ENCODE results near the gene ALLC. TPM values are rescaled to one million over a fixed set of nuclear protein-coding genes. Genes with fewer than 3 reads are reported as not detected.

ALLC gene
- total RNA-seq, 1 experiment from 2014 or later = not detected

DNA sequence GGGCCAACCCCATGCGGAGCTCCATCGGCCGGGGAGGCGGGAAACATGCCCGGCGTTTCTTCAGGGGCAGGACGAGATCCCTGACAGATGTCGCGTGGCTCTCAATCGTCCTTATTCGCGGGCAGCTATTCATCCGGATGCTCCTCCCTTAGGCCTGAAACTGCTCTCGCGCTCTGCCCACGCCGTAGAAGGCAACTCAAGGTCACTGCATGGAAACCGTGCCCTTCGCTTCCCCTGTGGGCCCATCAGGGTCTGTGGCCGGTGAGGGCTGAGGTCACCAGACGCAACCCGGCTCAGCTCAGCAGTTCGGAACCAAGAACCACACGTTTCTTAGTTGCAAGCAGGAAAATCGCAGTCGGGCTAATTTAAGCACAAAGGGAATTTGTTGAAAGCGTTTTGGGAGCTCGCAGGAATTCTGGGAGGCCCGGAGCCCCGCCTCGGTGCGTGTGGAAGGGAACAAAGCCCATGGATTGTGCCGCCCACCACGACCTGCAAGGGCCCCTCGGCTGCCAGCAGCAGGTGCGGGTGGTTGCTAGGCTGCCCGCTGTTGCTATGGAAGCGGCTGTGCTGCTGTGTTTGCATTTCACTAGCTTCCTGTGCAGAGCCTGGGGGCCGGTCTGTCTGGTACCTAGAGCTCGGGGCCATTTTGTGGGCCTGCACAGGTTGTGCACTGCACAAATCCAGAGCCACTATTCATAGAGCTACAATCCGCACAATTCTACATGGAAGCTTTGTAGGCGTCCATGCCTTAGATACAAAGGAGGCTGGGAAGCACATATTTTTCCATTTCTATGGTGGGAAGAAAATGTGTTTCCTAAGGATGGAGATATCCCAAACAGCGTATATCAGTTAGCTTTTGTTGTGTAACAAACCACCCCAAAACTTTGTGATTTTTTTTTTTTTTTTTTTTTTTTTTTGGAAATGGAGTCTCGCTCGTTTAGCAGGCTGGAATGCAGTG, 6.0 kb upstream of the ALLC start:
- no peaks in the 10 kb centered on the region for H3K9me3 ChIP-seq
- no TSS peak for BruUV-seq (replicated peaks)
- peak; percentile 75 to 77 for DNase-seq
- POLR2A ChIA-PET = interaction anchor here (0.6 to 1.4 kb wide), 2 partner anchors 87 to 94 kb away, joined by 4 to 6 read pairs; partner anchors contain the start of gene RNASEH1
- Mint-ChIP-seq H3K4me3 (ENCODE audit: unreplicated experiment) (peak overlapping the region; percentile 60), H3K36me3 (ENCODE audit: insufficient read depth, unreplicated experiment) (no peaks in the 10 kb centered on the region), H3K27me3 (ENCODE audit: insufficient read depth, unreplicated experiment) (no peaks in the 10 kb centered on the region), H3K27ac (ENCODE audit: unreplicated experiment) (peak overlapping the region; percentile 79), H3K4me1 (ENCODE audit: low read depth, unreplicated experiment) (peaks cover 9% of the 10 kb centered on the region), H3K9me3 (ENCODE audit: unreplicated experiment) (no peaks in the 10 kb centered on the region)
- peaks cover 7% of the 10 kb centered on the region; the same call in 1 of the 2 replicates for H3K4me1 ChIP-seq
- CTCF ChIA-PET = interaction anchor here (0.7 to 2.9 kb wide), 5 partner anchors 23 to 650 kb away, joined by 3 to 9 read pairs (median 7); no protein-coding TSS in a partner anchor
- intact Hi-C loops (cut with micrococcal nuclease; ENCODE audit: unreplicated experiment) = loop anchor here (1.0 to 5.0 kb wide), 7 partner anchors 77 to 349 kb away; partner anchors contain the start of genes RNASEH1 and RPS7
- H3K36me3 ChIP-seq (ENCODE audit: control insufficient read depth, insufficient read depth, low read length) = no peaks in the 10 kb centered on the region
- TF ChIP-seq, protein P1, sequence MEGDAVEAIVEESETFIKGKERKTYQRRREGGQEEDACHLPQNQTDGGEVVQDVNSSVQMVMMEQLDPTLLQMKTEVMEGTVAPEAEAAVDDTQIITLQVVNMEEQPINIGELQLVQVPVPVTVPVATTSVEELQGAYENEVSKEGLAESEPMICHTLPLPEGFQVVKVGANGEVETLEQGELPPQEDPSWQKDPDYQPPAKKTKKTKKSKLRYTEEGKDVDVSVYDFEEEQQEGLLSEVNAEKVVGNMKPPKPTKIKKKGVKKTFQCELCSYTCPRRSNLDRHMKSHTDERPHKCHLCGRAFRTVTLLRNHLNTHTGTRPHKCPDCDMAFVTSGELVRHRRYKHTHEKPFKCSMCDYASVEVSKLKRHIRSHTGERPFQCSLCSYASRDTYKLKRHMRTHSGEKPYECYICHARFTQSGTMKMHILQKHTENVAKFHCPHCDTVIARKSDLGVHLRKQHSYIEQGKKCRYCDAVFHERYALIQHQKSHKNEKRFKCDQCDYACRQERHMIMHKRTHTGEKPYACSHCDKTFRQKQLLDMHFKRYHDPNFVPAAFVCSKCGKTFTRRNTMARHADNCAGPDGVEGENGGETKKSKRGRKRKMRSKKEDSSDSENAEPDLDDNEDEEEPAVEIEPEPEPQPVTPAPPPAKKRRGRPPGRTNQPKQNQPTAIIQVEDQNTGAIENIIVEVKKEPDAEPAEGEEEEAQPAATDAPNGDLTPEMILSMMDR (IDR thresholded peaks at IDR 0.05; ENCODE audit: insufficient read depth in 1 of 2, low read depth in 1 of 2, low read length in 1 of 2, severe bottlenecking in 1 of 2, unreplicated experiment in 1 of 2) = no peak
- H3K27me3 ChIP-seq (replicated peaks; ENCODE audit: control insufficient read depth, insufficient read depth, low read length) = no peaks in the 10 kb centered on the region
- peak overlapping the region; percentile 37 for H3K4me3 ChIP-seq (ENCODE audit: low read depth, low read length)

DNA sequence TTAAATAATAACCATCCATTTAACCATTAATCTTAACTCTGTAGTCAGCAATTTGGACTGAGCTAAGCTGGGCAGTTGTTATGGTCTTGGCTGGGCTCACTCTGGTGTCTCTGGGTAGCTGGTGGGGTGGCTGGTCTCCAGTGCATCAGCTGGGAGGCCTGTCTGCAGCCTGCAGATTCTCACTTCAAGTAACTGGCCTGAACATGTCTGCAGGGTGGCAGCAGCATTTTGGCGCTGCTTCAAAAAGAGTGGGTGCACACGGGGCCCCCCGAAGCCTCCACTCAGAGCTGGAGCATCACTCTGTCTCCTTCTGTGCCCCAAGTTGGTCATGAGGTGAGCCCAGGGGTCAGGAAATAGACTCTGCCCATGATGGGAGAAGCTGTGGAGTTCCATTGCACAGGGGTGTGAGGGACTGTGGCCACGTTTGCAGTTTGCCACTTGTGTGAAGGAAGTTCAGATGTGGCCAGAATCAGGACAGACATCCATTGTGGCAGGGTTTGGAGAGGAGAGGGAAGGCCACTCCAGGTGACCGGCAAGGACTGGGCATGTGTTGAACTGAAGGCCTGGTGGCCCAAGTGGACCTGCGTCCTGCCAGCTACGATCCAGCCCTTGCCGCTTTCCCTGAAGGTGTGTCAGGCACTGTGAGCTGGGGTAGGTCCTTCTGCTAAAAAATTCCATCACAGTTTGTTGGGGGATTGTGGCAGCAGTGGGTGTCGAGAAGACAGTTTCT, 4.9 kb upstream of the ALLC start:
- Mint-ChIP-seq H3K4me1 (ENCODE audit: low read depth, unreplicated experiment) (no peaks in the 10 kb centered on the region), H3K36me3 (ENCODE audit: insufficient read depth, unreplicated experiment) (no peaks in the 10 kb centered on the region), H3K27ac (ENCODE audit: unreplicated experiment) (no peak overlapping the region), H3K9me3 (ENCODE audit: unreplicated experiment) (no peaks in the 10 kb centered on the region), H3K27me3 (ENCODE audit: insufficient read depth, unreplicated experiment) (no peaks in the 10 kb centered on the region), H3K4me3 (ENCODE audit: unreplicated experiment) (no peak overlapping the region)
- no TSS peak for BruUV-seq (replicated peaks)
- POLR2A ChIA-PET = no interaction called here
- no peak overlapping the region for H3K4me3 ChIP-seq (ENCODE audit: low read depth, low read length)
- H3K27me3 ChIP-seq (replicated peaks; ENCODE audit: control insufficient read depth, insufficient read depth, low read length) = no peaks in the 10 kb centered on the region
- H3K36me3 ChIP-seq (ENCODE audit: control insufficient read depth, insufficient read depth, low read length) = no peaks in the 10 kb centered on the region
- no peak for DNase-seq
- H3K9me3 ChIP-seq = no peaks in the 10 kb centered on the region
- CTCF ChIA-PET = interaction anchor here (1.1 to 2.9 kb wide), 2 partner anchors 94 to 230 kb away, joined by 7 to 9 read pairs; no protein-coding TSS in a partner anchor
- H3K4me1 ChIP-seq = peaks cover 7% of the 10 kb centered on the region; the same call in 1 of the 2 replicates
- intact Hi-C loops (cut with micrococcal nuclease; ENCODE audit: unreplicated experiment) = loop anchor here (5.0 kb wide), 1 partner anchor 186 kb away; no protein-coding TSS in a partner anchor
- TF ChIP-seq, protein P1 (IDR thresholded peaks at IDR 0.05; ENCODE audit: insufficient read depth in 1 of 2, low read depth in 1 of 2, low read length in 1 of 2, severe bottlenecking in 1 of 2, unreplicated experiment in 1 of 2) = no peak

DNA sequence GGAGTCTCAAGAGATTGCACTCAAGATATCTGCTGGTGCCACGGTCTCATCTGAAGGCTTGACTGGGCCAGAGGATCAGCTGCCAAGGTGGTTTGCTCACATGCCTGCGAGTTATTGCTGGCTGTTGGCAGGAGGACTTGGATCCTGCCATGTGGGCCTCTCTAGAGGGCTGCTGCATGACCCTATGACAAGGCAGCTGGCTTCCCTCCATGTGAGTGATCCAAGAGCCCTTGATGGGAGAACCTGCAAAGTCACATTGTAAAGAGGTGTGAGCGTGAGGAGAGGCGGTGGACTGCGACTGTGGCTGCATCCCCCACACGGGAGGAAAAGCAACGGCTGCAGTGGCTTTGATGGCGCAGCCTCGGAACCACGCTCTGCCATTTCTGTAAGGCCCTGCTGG, 4.0 kb upstream of the ALLC start:
- Mint-ChIP-seq H3K9me3 (ENCODE audit: unreplicated experiment) (no peaks in the 10 kb centered on the region), H3K4me3 (ENCODE audit: unreplicated experiment) (no peak overlapping the region), H3K27me3 (ENCODE audit: insufficient read depth, unreplicated experiment) (no peaks in the 10 kb centered on the region), H3K27ac (ENCODE audit: unreplicated experiment) (no peak overlapping the region), H3K36me3 (ENCODE audit: insufficient read depth, unreplicated experiment) (no peaks in the 10 kb centered on the region), H3K4me1 (ENCODE audit: low read depth, unreplicated experiment) (no peaks in the 10 kb centered on the region)
- intact Hi-C loops (cut with micrococcal nuclease; ENCODE audit: unreplicated experiment) = loop anchor here (5.0 kb wide), 1 partner anchor 187 kb away; no protein-coding TSS in a partner anchor
- Histone ChIP-seq H3K4me1 (peaks cover 7% of the 10 kb centered on the region; the same call in 1 of the 2 replicates), H3K36me3 (ENCODE audit: control insufficient read depth, insufficient read depth, low read length) (no peaks in the 10 kb centered on the region), H3K27me3 (replicated peaks; ENCODE audit: control insufficient read depth, insufficient read depth, low read length) (no peaks in the 10 kb centered on the region), H3K9me3 (no peaks in the 10 kb centered on the region), H3K4me3 (ENCODE audit: low read depth, low read length) (no peak overlapping the region)
- BruUV-seq (replicated peaks) = no TSS peak
- CTCF ChIA-PET = no interaction called here
- no peak for DNase-seq
- TF ChIP-seq, protein P1 (IDR thresholded peaks at IDR 0.05; ENCODE audit: insufficient read depth in 1 of 2, low read depth in 1 of 2, low read length in 1 of 2, severe bottlenecking in 1 of 2, unreplicated experiment in 1 of 2) = no peak
- POLR2A ChIA-PET = no interaction called here

Data from Caco-2 (cell line).